ENCODE data around the gene GNAL.

GNAL gene

DNA sequence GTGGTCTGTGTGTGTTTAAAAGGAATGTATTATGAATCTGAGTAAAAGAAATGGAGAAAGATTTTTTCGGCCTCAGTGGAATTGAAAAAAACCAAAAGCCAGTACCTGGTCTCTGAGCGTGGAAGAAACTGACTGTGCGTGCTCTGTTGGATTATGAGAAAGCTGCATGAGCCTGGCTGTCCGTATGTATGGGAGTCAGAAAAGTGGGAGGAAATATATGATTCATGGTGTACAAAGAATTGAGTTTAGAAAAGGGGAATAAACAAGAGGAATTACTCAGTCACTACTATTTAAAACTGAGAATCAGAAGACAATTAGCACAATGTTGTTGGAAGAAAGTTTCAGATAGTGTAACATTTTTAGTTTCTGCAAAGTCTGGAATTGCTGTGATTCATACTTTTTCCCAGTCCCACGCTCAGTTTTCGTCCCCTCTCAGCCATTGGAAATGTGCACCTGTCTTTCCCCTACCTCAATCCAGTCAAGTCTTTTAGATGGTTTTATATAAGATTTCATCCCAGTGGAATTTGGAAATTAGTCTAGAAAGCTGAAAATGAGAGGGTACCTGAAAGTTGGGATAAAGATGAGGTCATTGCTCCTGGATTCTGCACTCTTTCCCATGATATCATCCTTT, 95.7 kb downstream of the GNAL start:
- H3K4me1 ChIP-seq (ENCODE audit: insufficient read depth, low read length) = peaks cover 33% of the 10 kb centered on the region
- H3K9me3 ChIP-seq (ENCODE audit: control insufficient read depth, insufficient read depth, low read length) = no peaks in the 10 kb centered on the region
- no peaks in the 10 kb centered on the region for H3K36me3 ChIP-seq (ENCODE audit: insufficient read depth, low read length)
- no peak overlapping the region for H3K9ac ChIP-seq (ENCODE audit: low read depth, low read length)

DNA sequence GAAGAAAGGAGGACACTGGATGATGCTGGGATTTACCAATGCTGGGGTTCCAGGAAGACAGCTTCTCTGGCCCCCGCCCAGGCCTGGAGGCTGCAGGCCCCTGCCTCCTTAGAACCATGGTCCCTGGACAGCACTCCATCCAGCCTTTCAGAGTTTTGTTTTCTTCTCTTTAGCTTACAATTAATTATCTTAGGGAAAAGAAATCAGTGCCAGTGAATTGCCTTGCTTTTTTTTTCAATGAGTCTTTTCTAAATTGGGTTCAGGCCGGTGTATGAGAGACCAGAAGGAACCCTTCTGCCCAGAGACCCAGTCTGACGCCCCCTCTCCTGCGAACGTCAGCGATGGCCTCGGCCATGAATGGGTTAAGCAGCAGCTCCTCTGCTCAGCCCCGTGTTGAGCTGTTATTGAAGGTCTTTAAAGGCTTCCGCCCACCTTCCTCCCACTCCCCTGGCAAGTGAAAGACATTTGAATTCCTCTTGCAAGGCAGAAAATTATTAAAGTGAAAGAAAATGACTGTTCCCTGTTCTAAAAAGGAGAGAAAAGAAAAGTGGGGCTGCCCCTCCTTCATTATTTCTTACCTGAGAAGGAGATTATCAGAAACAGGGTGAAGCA, 96.5 kb downstream of the GNAL start:
- Histone ChIP-seq H3K9me3 (ENCODE audit: control insufficient read depth, insufficient read depth, low read length) (no peaks in the 10 kb centered on the region), H3K4me1 (ENCODE audit: insufficient read depth, low read length) (peaks cover 40% of the 10 kb centered on the region), H3K9ac (ENCODE audit: low read depth, low read length) (peak overlapping the region; percentile 9; the same call in 1 of the 2 replicates), H3K36me3 (ENCODE audit: insufficient read depth, low read length) (no peaks in the 10 kb centered on the region)

DNA sequence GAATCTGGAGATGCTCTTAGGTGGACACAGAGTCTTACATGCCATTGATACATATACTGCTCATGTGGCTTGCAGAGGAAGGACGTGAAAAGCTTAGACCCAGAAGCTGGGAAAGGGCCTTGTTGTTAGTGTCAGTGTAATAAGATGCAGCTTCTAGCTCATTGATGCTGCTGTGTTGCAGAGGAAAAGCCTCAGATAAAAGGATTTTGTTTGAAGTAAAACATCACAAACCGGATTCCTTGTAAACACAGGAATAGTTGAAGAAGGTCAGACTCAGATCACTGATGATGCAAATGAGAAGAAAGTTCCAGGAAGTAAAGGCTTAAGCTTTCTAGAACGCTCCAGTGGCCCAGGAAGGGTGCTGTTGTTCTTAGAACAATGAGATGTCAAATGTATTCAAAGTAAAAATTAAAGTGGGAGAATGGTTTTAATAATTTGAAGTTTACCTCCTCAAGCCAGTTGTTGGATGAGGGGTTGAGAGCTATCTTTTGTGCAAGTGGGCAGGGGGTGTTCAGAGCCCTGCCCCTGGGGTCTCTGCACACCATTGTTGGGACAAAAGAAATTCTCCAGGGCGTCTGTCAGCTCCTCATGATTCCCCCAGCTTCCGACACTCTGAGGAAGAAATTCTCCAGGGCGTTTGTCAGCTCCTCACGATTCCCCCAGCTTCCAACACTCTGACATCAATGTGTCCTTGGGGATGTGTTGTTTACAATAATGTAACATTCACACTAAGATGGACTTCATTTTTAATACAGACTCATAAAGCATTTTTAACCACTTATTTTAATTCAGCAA, 100.8 kb downstream of the GNAL start:
- Histone ChIP-seq H3K9me3 (ENCODE audit: control insufficient read depth, insufficient read depth, low read length) (no peaks in the 10 kb centered on the region), H3K9ac (ENCODE audit: low read depth, low read length) (no peak overlapping the region), H3K36me3 (ENCODE audit: insufficient read depth, low read length) (no peaks in the 10 kb centered on the region), H3K4me1 (ENCODE audit: insufficient read depth, low read length) (peaks cover 27% of the 10 kb centered on the region)

DNA sequence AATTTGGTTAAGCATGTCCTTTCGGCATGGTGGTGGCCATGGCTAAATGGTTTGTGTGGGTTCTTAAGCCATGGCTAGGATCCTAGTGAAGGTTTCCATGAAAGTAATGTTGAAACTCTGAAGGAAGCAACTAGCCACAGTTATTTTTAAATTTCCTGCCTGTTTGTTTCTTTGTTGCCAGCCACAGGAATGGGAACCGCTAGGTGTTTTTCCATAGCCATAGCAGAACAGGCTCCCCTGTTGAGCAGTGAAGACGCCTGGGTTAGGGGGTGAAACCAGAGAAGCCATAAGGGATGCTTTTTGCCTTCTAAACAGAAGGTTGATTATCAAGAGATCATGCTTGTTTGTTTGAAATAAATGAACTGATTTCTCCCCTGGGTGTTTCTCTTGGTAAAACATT, 102.1 kb downstream of the GNAL start:
- H3K4me1 ChIP-seq (ENCODE audit: insufficient read depth, low read length) = peaks cover 21% of the 10 kb centered on the region
- no peak overlapping the region for H3K9ac ChIP-seq (ENCODE audit: low read depth, low read length)
- H3K9me3 ChIP-seq (ENCODE audit: control insufficient read depth, insufficient read depth, low read length) = no peaks in the 10 kb centered on the region
- H3K36me3 ChIP-seq (ENCODE audit: insufficient read depth, low read length) = no peaks in the 10 kb centered on the region

DNA sequence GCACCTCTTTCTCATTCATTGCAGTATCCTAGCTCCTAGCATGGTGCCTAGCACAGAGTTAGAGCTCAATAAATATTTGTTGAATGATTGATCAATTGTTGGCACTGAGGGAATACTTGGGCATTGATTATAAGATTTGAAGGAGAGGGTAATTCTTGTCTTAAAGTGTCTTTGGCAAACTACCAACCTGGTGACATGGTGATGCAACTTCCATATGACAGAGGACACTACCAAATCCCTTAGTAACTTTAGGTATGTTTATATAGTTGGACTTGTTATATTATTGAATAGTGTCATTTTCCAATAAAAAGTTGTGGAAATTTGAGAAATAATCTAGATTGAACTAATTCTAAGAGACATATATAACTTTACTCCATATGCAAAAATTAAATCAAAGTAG, 103.6 kb downstream of the GNAL start:
- H3K36me3 ChIP-seq (ENCODE audit: insufficient read depth, low read length) = no peaks in the 10 kb centered on the region
- H3K9me3 ChIP-seq (ENCODE audit: control insufficient read depth, insufficient read depth, low read length) = no peaks in the 10 kb centered on the region
- H3K4me1 ChIP-seq (ENCODE audit: insufficient read depth, low read length) = peaks cover 23% of the 10 kb centered on the region
- H3K9ac ChIP-seq (ENCODE audit: low read depth, low read length) = no peak overlapping the region

DNA sequence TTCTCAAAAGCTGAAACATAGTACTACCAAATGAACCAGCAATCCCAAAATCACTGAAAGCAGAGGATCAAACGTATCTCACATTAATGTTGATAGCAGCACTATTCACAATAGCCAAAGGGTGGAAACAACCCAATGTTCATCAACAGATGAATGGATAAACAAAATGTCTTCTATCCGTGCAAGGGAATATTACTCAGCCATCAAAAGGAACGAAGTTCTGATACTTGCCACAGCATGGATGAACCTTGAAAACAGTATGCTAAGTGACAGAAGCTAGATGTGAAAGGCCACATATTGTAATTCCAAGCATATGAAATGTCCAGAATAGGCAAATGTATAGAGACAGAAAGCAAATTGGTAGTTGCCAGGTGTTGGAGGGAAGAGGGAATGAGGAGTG, 105.1 kb downstream of the GNAL start:
- Histone ChIP-seq H3K36me3 (ENCODE audit: insufficient read depth, low read length) (no peaks in the 10 kb centered on the region), H3K9me3 (ENCODE audit: control insufficient read depth, insufficient read depth, low read length) (no peaks in the 10 kb centered on the region), H3K4me1 (ENCODE audit: insufficient read depth, low read length) (peaks cover 24% of the 10 kb centered on the region), H3K9ac (ENCODE audit: low read depth, low read length) (no peak overlapping the region)

DNA sequence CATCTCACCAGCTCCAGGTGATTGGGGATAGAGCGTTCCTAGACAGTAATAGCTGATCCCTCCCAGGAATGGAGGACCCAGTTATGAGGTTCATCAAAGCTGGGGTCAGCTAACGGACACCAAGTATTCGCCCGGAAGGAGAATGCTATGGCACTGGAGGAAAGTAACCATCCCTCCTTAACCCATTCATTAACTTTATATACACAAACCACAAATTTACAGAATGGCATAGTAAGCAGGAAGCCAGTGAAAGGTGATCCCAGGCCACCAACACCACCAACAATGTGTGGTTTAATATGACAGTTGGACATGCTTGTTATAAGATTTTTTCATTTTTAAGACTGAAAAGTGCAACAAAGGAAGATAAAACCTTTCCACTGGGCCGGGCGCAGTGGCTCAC, 106.9 kb downstream of the GNAL start:
- H3K36me3 ChIP-seq (ENCODE audit: insufficient read depth, low read length) = no peaks in the 10 kb centered on the region
- H3K9ac ChIP-seq (ENCODE audit: low read depth, low read length) = no peak overlapping the region
- H3K4me1 ChIP-seq (ENCODE audit: insufficient read depth, low read length) = peaks cover 12% of the 10 kb centered on the region
- no peaks in the 10 kb centered on the region for H3K9me3 ChIP-seq (ENCODE audit: control insufficient read depth, insufficient read depth, low read length)

DNA sequence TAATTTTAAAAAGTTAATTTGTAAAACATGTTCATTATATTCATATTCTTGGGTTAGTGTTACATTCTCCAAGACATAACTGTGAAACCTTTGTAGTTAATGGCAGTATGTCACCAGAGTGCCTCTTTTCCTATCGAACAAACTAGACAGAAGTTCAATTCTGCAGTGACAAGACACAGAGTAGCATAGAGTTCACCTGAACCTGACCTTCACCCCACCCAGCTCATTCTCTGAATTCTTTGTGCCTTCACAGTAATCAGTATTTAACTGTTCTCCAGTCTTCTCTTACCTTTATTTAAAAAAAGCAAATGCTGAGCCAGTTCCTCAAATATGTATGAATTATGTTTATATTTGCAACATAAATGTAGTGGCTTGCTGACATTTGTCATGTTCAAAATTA, 109.2 kb downstream of the GNAL start:
- H3K9ac ChIP-seq (ENCODE audit: low read depth, low read length) = no peak overlapping the region
- no peaks in the 10 kb centered on the region for H3K36me3 ChIP-seq (ENCODE audit: insufficient read depth, low read length)
- no peaks in the 10 kb centered on the region for H3K9me3 ChIP-seq (ENCODE audit: control insufficient read depth, insufficient read depth, low read length)
- H3K4me1 ChIP-seq (ENCODE audit: insufficient read depth, low read length) = peaks cover 12% of the 10 kb centered on the region

DNA sequence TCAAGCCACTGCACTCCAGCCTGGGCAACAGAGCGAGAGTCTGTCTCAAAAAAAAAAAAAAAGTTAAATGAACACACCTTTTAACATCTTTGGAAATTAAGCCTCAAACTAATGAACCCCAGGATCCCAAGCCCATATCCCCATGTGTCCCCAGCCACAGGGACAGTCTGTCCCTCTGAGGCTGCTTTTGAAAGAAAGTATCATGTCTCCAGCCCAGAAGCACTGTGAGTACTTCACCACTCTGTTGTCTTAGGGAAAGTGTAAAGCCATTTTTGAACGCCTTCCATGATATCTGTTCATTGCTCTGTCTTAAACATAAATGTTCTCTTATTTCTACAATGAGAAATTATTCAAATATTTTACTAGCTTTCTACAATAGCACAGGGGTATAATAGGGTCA, 110.0 kb downstream of the GNAL start:
- Histone ChIP-seq H3K4me1 (ENCODE audit: insufficient read depth, low read length) (peaks cover 12% of the 10 kb centered on the region), H3K36me3 (ENCODE audit: insufficient read depth, low read length) (no peaks in the 10 kb centered on the region), H3K9ac (ENCODE audit: low read depth, low read length) (no peak overlapping the region), H3K9me3 (ENCODE audit: control insufficient read depth, insufficient read depth, low read length) (no peaks in the 10 kb centered on the region)

DNA sequence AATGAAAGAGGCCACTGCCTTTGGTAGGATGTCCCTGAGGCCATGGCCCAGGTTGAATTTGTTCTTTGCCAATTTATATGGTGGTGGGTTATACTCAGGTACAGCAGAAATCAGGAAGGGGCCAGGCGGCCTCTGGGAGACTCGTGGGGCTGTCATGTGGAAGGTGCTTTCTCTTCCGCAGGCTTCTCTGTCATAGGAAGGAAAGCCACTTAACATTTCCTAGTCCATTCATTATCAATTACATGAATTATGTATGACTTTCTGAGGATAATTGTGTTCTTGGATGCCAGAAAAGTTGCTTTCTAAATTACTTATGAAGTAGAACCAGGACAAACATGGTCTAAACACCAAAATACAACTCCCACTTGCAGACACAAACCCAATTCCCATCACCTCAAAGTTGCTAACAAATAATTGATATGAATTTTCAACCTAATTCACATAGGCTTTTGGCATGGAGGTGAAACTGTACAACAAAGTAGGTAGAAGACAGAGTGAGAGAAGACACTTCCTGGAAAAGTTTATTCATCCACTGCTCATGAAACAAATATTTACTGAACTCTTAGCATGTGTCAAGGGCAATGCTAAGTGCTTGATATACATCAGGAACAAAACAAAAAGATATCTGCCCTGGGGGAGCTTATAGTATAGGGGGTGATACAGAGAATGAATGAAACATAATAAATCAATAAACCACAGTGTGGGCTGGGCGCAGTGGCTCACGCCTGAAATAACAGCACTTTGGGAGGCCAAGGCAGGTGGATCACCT, 111.7 kb downstream of the GNAL start:
- no peaks in the 10 kb centered on the region for H3K9me3 ChIP-seq (ENCODE audit: control insufficient read depth, insufficient read depth, low read length)
- H3K4me1 ChIP-seq (ENCODE audit: insufficient read depth, low read length) = peaks cover 12% of the 10 kb centered on the region
- no peak overlapping the region for H3K9ac ChIP-seq (ENCODE audit: low read depth, low read length)
- no peaks in the 10 kb centered on the region for H3K36me3 ChIP-seq (ENCODE audit: insufficient read depth, low read length)

DNA sequence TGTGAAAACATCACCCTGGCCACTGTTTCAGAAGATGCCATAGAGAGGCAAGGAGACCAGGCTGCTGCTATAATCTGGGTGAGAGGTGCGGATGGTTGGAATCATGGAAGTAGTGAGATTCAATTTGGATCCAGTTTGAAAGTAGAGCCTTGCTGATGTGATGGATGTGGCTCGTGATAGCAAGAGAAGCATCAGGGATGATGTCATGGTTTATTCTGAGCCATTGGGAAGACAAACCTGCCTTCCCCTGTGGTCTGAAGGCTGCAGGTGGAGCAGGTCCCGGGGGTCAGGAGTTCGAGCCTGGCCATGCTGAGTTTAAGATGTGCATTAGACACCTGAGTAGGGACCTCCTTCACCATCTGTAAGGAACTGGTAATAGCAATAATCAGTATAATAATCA, 112.5 kb downstream of the GNAL start:
- Histone ChIP-seq H3K9me3 (ENCODE audit: control insufficient read depth, insufficient read depth, low read length) (no peaks in the 10 kb centered on the region), H3K4me1 (ENCODE audit: insufficient read depth, low read length) (peaks cover 17% of the 10 kb centered on the region), H3K9ac (ENCODE audit: low read depth, low read length) (no peak overlapping the region), H3K36me3 (ENCODE audit: insufficient read depth, low read length) (no peaks in the 10 kb centered on the region)

DNA sequence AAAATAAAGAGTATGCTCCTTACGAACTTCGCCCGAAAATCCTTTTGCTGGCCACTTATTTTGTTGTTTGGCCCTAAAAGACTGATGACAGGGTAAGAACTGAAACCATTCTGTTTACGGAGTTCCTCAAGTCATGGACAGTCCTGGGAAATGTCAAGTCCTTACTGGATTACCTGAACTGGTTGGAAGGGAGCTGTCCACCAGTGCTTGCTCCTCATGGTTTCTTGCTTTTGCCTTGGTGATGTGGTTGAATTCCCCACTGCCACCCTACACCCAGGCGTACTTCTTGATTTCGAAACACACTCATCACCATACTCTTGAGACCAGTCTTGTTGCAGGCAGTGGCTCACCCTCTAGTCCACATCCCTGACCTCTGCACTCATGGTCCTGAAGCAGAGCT, 113.1 kb downstream of the GNAL start:
- H3K9me3 ChIP-seq (ENCODE audit: control insufficient read depth, insufficient read depth, low read length) = no peaks in the 10 kb centered on the region
- H3K4me1 ChIP-seq (ENCODE audit: insufficient read depth, low read length) = peaks cover 20% of the 10 kb centered on the region
- H3K36me3 ChIP-seq (ENCODE audit: insufficient read depth, low read length) = no peaks in the 10 kb centered on the region
- no peak overlapping the region for H3K9ac ChIP-seq (ENCODE audit: low read depth, low read length)

DNA sequence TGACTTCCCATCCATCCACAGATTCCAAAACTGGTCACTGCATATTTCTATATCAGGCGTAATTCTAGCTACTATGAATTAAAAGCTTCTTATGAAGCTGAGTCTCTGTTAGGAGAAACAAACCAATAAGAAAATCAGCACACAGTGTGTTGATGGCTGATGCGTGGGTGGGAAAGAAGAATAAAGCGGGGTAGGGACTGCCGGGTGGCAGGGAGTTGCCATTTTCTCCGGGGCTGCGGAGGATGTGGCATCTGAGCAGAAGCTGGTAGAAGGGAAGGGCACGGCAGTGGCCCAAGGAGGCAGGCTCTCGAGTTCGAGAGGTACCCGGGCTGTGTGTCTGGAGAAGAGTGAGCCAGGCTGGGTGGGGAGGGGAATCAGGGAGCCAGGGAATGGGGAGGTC, 113.5 kb downstream of the GNAL start:
- no peaks in the 10 kb centered on the region for H3K9me3 ChIP-seq (ENCODE audit: control insufficient read depth, insufficient read depth, low read length)
- no peaks in the 10 kb centered on the region for H3K36me3 ChIP-seq (ENCODE audit: insufficient read depth, low read length)
- H3K9ac ChIP-seq (ENCODE audit: low read depth, low read length) = no peak overlapping the region
- H3K4me1 ChIP-seq (ENCODE audit: insufficient read depth, low read length) = peaks cover 22% of the 10 kb centered on the region

DNA sequence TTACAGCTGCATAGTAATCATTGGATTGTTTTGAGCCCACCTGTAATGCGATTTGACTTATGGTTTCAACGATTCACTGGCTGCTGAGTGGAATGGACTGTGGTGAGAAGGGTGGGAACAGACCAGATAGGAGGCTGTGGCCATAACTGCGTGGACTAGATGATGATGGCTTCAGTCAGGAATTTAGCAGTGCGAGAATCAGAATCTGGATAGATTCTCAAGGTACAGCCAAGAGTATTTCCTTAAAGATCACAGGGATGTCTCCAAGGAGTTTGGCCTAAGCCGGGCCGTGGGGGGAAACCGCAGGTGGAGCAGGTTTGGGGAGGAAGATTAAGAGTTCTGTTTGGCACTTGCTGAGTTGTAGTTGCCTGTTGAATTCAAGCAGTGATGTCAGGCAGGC, 118.2 kb downstream of the GNAL start:
- Histone ChIP-seq H3K9me3 (ENCODE audit: control insufficient read depth, insufficient read depth, low read length) (no peaks in the 10 kb centered on the region), H3K9ac (ENCODE audit: low read depth, low read length) (no peak overlapping the region), H3K4me1 (ENCODE audit: insufficient read depth, low read length) (peaks cover 43% of the 10 kb centered on the region), H3K36me3 (ENCODE audit: insufficient read depth, low read length) (no peaks in the 10 kb centered on the region)
